ENCODE measurements around the gene ZNF263. TPM values are rescaled to one million over a fixed set of nuclear protein-coding genes. Genes with fewer than 3 reads are reported as not detected.

The ZNF263 gene
- total and polyA plus RNA-seq, 10 of the 15 experiments (the other 5 are each of a cell fraction or from before 2014, with no cell fraction given), result 4.7 to 45.6 (median 24.5) TPM

DNA sequence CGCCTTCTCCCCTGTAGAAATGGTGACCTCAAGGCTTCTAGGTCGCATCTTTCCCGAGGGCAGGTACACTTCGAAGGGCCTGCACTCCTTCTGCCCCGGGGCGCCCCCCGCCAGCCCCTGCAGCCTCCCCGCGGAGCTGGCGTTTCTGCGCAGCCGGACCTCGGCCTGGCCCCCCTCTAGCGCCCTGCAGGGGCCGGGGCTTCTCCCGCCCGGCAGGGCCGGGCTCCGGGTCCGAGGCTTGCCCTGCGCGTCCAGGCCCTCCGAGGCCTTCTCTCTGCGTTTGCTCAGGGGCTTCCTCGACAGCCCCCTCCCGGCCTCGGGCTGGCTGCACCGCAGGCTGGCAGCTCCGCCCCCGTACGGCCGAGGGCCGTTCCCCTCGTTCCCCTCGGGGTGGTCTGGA is 29.0 kb upstream of the ZNF263 start:
- DNase-seq (ENCODE audit: low read depth, low spot score), result no peak
- intact Hi-C loops (cut with micrococcal nuclease; ENCODE audit: unreplicated experiment), result no loop called here
- no peak for ATAC-seq
- Histone ChIP-seq H3K36me3 (ENCODE audit: control insufficient read depth in 2 of 2, insufficient read depth in 2 of 2, low read length in 1 of 2) (no peaks in the 10 kb centered on the region), H3K4me2 (ENCODE audit: control insufficient read depth, insufficient read depth) (no peak overlapping the region), H3K4me1 (ENCODE audit: control insufficient read depth, insufficient read depth, low read length) (no peaks in the 10 kb centered on the region), H3K4me3 (no peak overlapping the region), H3K27ac (ENCODE audit: control insufficient read depth, insufficient read depth) (no peak overlapping the region), H3K79me2 (ENCODE audit: control insufficient read depth, insufficient read depth, low read length) (no peaks in the 10 kb centered on the region), H3K27me3 (replicated peaks in 1 of 2; ENCODE audit: control insufficient read depth in 2 of 2, insufficient read depth in 2 of 2, low read length in 1 of 2) (no peaks in the 10 kb centered on the region), H4K20me1 (ENCODE audit: control insufficient read depth, insufficient read depth) (no peaks in the 10 kb centered on the region), H2AFZ (ENCODE audit: control insufficient read depth, low read depth, low read length) (no peak overlapping the region), H3K9me3 (replicated peaks; ENCODE audit: control insufficient read depth, insufficient read depth, low read length) (no peaks in the 10 kb centered on the region), H3K9ac (ENCODE audit: control insufficient read depth, insufficient read depth, low read length) (no peak overlapping the region)
- ChIA-PET RAD21 (ENCODE audit: unreplicated experiment) (no interaction called here), SMC1A (ENCODE audit: uncharacterized antibody, unreplicated experiment) (no interaction called here), CTCF (interaction anchor here (4.1 kb wide), 1 partner anchor 13 kb away, joined by 14 read pairs; no protein-coding TSS in a partner anchor), POLR2A (no interaction called here)
- no TSS peak for BruUV-seq (replicated peaks)
- FAIRE-seq, result no peak
- 57% methylated on average over 34 of the region's 35 CpGs for WGBS (ENCODE audit: insufficient coverage, insufficient replicate concordance, low lambda C conversion rate, missing lambda C conversion rate)
- TF ChIP-seq KAT2A (conservative IDR thresholded peaks at IDR 0.05; ENCODE audit: control insufficient read depth, low read depth, low read length), result no peak
- in situ Hi-C loops (cut with MboI), result no loop called here

DNA sequence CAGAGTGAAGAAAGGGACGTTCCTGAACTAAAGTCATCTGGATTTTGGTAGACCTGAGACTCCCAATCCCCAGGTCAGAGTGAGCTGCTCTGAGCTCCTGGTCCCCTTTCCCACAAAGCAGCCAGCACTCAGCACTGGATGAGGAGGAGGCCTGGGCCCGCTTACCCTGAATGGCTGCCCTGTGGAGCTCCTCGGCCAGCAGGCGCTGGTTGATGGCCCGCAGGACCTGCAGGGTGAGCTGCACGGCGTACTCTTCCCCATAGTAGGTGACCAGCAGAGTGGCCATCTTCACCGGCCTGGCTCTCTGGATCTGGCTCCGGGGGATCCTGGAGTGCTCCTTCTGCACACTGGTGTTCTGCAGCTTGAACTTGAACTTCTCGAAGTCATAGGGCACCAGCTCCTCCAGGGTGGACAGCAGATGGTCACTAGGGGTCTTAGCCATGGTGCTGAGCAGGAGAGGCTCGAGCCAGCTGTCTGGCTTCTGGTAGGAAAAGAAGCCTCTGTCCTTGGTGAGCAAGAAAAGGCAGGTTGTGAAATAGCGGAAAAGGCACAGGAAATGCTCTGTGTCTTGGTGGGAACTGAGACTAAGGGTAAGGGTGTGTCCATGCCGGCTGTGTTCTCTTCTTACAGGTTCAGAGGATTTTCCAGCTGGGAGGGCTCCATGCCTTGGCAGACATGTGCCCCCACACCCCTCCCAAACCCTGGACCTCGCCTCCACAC is 27.0 kb upstream of the ZNF263 start, which contains the start of gene MEFV:
TSS of gene MEFV (minus strand) at position 488 of the 720 bp plus-strand sequence. CDS start at position 442, 46 bp downstream.
- POLR2A ChIA-PET, result no interaction called here
- H3K36me3 ChIP-seq (ENCODE audit: control insufficient read depth in 2 of 2, insufficient read depth in 2 of 2, low read length in 1 of 2), result no peaks in the 10 kb centered on the region
- CTCF ChIA-PET, result interaction anchor here (4.1 kb wide), 1 partner anchor 11 kb away, joined by 14 read pairs; no protein-coding TSS in a partner anchor
- in situ Hi-C loops (cut with MboI), result no loop called here
- 41% methylated on average over 14 of the region's 14 CpGs for WGBS (ENCODE audit: insufficient coverage, insufficient replicate concordance, low lambda C conversion rate, missing lambda C conversion rate)
- no peak within 1 kb of the TSS for H3K4me3 ChIP-seq
- no peaks in the 10 kb centered on the region for H3K27me3 ChIP-seq (replicated peaks in 1 of 2; ENCODE audit: control insufficient read depth in 2 of 2, insufficient read depth in 2 of 2, low read length in 1 of 2)
- no peak within 1 kb of the TSS for H3K27ac ChIP-seq (ENCODE audit: control insufficient read depth, insufficient read depth)
- ATAC-seq (no peak), FAIRE-seq (no peak), DNase-seq (ENCODE audit: low read depth, low spot score) (no peak)
- SMC1A ChIA-PET (ENCODE audit: uncharacterized antibody, unreplicated experiment), result no interaction called here
- intact Hi-C loops (cut with micrococcal nuclease; ENCODE audit: unreplicated experiment), result no loop called here
- H3K9me3 ChIP-seq (replicated peaks; ENCODE audit: control insufficient read depth, insufficient read depth, low read length), result no peaks in the 10 kb centered on the region
- TF ChIP-seq NFYA (IDR thresholded peaks at IDR 0.05; ENCODE audit: borderline replicate concordance, low read depth, low read length) (no peak), EGR1 (IDR thresholded peaks at IDR 0.05; ENCODE audit: borderline replicate concordance in 1 of 2, low read depth in 2 of 2, low read length in 2 of 2) (no peak), MEF2A (IDR thresholded peaks at IDR 0.05; ENCODE audit: insufficient read depth, low read depth, low read length) (no peak), HDAC6 (IDR thresholded peaks at IDR 0.05; ENCODE audit: unreplicated experiment) (no peak), YY1 (IDR thresholded peaks at IDR 0.05; ENCODE audit: low read depth, low read length) (no peak), SIN3A (IDR thresholded peaks at IDR 0.05; ENCODE audit: low read depth, low read length) (no peak), TBL1XR1 (IDR thresholded peaks at IDR 0.05; ENCODE audit: low read depth, low read length) (no peak), SMAD1 (IDR thresholded peaks at IDR 0.05; ENCODE audit: low read depth, partially characterized antibody) (no peak), CBFB (IDR thresholded peaks at IDR 0.05; ENCODE audit: low read depth) (no peak), LARP7 (IDR thresholded peaks at IDR 0.05) (no peak), KDM1A (IDR thresholded peaks at IDR 0.05; ENCODE audit: borderline replicate concordance) (no peak), TCF3 (IDR thresholded peaks at IDR 0.05; ENCODE audit: borderline replicate concordance, insufficient read depth, low read depth, low read length) (no peak)
- TF ChIP-seq, protein P1, sequence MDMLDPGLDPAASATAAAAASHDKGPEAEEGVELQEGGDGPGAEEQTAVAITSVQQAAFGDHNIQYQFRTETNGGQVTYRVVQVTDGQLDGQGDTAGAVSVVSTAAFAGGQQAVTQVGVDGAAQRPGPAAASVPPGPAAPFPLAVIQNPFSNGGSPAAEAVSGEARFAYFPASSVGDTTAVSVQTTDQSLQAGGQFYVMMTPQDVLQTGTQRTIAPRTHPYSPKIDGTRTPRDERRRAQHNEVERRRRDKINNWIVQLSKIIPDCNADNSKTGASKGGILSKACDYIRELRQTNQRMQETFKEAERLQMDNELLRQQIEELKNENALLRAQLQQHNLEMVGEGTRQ (IDR thresholded peaks at IDR 0.05; ENCODE audit: borderline replicate concordance, low read depth, low read length), result no peak
- H3K79me2 ChIP-seq (ENCODE audit: control insufficient read depth, insufficient read depth, low read length), result no peaks in the 10 kb centered on the region
- no peak within 1 kb of the TSS for H2AFZ ChIP-seq (ENCODE audit: control insufficient read depth, low read depth, low read length)
- H3K4me1 ChIP-seq (ENCODE audit: control insufficient read depth, insufficient read depth, low read length), result no peaks in the 10 kb centered on the region
- RAD21 ChIA-PET (ENCODE audit: unreplicated experiment), result no interaction called here
- BruUV-seq (replicated peaks), result no TSS peak
- H3K9ac ChIP-seq (ENCODE audit: control insufficient read depth, insufficient read depth, low read length), result no peak within 1 kb of the TSS
- H3K4me2 ChIP-seq (ENCODE audit: control insufficient read depth, insufficient read depth), result no peak within 1 kb of the TSS
- no peaks in the 10 kb centered on the region for H4K20me1 ChIP-seq (ENCODE audit: control insufficient read depth, insufficient read depth)
